Measurements from ENCODE around the gene TMED6.

DNA sequence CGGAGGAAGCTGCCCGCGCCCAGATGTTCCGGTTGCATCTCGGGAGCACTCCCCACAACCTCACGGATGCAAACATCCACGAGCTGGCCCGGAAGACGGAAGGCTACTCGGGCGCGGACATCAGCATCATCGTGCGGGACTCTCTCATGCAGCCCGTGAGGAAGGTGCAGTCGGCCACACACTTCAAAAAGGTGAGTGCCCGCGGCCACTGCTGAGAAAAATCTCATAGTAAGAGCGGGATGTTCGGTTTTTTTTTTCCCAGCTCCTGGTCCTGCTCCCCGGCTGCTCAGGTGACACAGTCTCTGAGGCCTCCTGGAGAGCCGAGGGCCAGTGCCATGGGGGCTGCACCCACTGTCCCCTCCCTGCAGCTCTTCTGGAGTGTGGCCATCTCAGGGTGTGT is 30.5 kb downstream of the TMED6 start:
- TF ChIP-seq, protein P1, sequence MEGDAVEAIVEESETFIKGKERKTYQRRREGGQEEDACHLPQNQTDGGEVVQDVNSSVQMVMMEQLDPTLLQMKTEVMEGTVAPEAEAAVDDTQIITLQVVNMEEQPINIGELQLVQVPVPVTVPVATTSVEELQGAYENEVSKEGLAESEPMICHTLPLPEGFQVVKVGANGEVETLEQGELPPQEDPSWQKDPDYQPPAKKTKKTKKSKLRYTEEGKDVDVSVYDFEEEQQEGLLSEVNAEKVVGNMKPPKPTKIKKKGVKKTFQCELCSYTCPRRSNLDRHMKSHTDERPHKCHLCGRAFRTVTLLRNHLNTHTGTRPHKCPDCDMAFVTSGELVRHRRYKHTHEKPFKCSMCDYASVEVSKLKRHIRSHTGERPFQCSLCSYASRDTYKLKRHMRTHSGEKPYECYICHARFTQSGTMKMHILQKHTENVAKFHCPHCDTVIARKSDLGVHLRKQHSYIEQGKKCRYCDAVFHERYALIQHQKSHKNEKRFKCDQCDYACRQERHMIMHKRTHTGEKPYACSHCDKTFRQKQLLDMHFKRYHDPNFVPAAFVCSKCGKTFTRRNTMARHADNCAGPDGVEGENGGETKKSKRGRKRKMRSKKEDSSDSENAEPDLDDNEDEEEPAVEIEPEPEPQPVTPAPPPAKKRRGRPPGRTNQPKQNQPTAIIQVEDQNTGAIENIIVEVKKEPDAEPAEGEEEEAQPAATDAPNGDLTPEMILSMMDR (IDR thresholded peaks at IDR 0.05), result no peak
- TF ChIP-seq EZH2 (IDR thresholded peaks at IDR 0.05), result no peak
